ENCODE results near the gene MKRN2. TPM values are rescaled to one million over a fixed set of nuclear protein-coding genes. Genes with fewer than 3 reads are reported as not detected.

Gene MKRN2
- total RNA-seq, 1 donor from 2014 or later, result 22.3 TPM

DNA sequence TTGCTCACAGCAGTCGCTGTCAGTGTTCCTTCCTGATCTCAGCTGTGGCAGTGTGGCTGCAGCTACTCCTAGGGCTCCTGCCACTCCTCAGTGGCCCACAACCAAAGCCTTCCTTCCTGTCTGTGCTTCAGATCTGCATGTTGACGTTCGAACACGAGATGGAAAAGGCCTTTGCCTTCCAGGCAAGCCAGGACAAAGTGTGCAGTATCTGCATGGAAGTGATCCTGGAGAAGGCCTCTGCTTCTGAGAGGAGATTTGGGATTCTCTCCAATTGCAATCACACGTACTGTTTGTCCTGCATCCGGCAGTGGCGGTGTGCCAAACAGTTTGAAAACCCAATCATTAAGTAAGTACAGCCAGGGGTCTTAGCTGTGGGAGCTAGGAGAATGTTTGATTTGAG, 17.8 kb downstream of the MKRN2 start:
- Mint-ChIP-seq H3K9me3 (peaks cover 7% of the 10 kb centered on the region), H3K4me1 (peaks cover 3% of the 10 kb centered on the region), H3K27ac (no peak overlapping the region), H3K4me3 (no peak overlapping the region), H3K36me3 (ENCODE audit: low read depth) (peaks cover 92% of the 10 kb centered on the region), H3K27me3 (no peaks in the 10 kb centered on the region)
- intact Hi-C loops (cut with micrococcal nuclease), result no loop called here
- ATAC-seq (ENCODE audit: low read depth) (no peak), DNase-seq (no peak)
- ChIA-PET CTCF (no interaction called here), POLR2A (no interaction called here)
- TF ChIP-seq, protein P1, sequence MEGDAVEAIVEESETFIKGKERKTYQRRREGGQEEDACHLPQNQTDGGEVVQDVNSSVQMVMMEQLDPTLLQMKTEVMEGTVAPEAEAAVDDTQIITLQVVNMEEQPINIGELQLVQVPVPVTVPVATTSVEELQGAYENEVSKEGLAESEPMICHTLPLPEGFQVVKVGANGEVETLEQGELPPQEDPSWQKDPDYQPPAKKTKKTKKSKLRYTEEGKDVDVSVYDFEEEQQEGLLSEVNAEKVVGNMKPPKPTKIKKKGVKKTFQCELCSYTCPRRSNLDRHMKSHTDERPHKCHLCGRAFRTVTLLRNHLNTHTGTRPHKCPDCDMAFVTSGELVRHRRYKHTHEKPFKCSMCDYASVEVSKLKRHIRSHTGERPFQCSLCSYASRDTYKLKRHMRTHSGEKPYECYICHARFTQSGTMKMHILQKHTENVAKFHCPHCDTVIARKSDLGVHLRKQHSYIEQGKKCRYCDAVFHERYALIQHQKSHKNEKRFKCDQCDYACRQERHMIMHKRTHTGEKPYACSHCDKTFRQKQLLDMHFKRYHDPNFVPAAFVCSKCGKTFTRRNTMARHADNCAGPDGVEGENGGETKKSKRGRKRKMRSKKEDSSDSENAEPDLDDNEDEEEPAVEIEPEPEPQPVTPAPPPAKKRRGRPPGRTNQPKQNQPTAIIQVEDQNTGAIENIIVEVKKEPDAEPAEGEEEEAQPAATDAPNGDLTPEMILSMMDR (IDR thresholded peaks at IDR 0.05), result no peak

DNA sequence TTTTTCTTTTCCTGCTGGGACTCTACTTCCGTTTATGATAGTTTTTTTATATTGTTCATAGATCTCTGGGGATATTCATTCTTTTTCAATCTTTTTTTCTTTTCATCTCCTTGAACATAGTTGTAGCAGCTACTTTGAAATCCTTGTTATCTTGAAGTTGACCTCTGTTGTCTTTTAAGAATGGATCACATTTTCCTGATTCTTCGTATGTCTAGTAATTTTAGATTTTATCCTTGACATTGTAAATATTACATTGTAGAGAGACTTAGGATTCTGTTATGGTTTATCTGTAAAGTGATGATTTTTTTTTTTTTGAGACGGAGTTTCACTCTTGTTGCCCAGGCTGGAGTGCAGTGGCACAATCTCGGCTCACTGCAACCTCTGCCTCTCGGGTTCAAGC, 20.5 kb downstream of the MKRN2 start:
- POLR2A ChIA-PET, result no interaction called here
- TF ChIP-seq, protein P1 (IDR thresholded peaks at IDR 0.05), result no peak
- H3K9me3 Mint-ChIP-seq, result peaks cover 7% of the 10 kb centered on the region
- DNase-seq (no peak), ATAC-seq (ENCODE audit: low read depth) (no peak)
- intact Hi-C loops (cut with micrococcal nuclease), result no loop called here
- peaks cover 6% of the 10 kb centered on the region for H3K4me1 Mint-ChIP-seq
- H3K36me3 Mint-ChIP-seq (ENCODE audit: low read depth), result peaks cover 92% of the 10 kb centered on the region
- H3K27ac Mint-ChIP-seq, result no peak overlapping the region
- no peak overlapping the region for H3K4me3 Mint-ChIP-seq
- CTCF ChIA-PET, result no interaction called here
- no peaks in the 10 kb centered on the region for H3K27me3 Mint-ChIP-seq

DNA sequence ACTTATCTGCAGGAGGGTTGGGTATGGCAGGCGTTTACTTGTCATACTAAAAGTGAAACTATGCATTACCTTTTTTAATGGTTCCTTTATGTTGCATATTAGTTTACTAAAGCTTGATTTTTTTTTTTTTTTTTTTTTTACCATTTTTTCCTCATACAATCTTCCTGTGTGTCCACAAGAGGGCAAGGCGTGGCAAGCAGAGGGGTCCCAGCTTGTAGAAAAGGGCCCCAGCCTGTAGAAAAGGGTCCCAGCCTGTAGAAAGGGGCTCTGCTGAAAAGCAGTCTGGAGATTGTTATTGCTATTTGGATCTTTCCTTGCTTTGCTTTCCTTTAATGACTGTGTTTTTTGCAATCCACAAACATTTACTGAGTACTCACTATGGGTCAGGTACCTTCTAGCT, 21.9 kb downstream of the MKRN2 start:
- no peak overlapping the region for H3K27ac Mint-ChIP-seq
- intact Hi-C loops (cut with micrococcal nuclease), result no loop called here
- DNase-seq, result no peak
- H3K4me3 Mint-ChIP-seq, result no peak overlapping the region
- H3K4me1 Mint-ChIP-seq, result peaks cover 6% of the 10 kb centered on the region
- ATAC-seq (ENCODE audit: low read depth), result no peak
- peaks cover 7% of the 10 kb centered on the region for H3K9me3 Mint-ChIP-seq
- H3K27me3 Mint-ChIP-seq, result no peaks in the 10 kb centered on the region
- ChIA-PET POLR2A (interaction anchor here (0.7 kb wide), 1 partner anchor 83 kb away, joined by 3 read pairs; no protein-coding TSS in a partner anchor), CTCF (interaction anchor here (1.1 kb wide), 1 partner anchor 443 kb away, joined by 3 read pairs; no protein-coding TSS in a partner anchor)
- TF ChIP-seq, protein P1 (IDR thresholded peaks at IDR 0.05), result no peak
- H3K36me3 Mint-ChIP-seq (ENCODE audit: low read depth), result peaks cover 91% of the 10 kb centered on the region

DNA sequence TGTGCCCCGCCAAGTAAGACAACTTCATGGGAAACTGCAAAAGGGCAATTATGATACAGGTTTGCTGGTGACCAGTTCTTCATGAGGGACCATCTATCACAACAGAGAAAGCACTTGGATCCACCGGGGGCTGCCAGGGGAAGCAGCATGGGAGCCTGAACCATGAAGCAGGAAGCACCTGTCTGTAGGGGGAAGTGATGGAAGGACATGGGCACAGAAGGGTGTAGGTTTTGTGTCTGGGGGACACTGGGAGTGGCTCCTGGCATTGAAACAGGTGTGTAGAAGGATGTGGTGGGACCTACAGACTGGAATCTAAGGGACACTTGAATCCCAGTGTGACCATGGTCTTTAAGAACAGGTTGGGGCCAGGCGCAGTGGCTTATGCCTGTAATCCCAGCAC, 22.6 kb downstream of the MKRN2 start:
- intact Hi-C loops (cut with micrococcal nuclease), result no loop called here
- Mint-ChIP-seq H3K27ac (peak overlapping the region; percentile 50), H3K36me3 (ENCODE audit: low read depth) (peaks cover 91% of the 10 kb centered on the region), H3K27me3 (no peaks in the 10 kb centered on the region), H3K4me1 (peaks cover 6% of the 10 kb centered on the region), H3K4me3 (no peak overlapping the region), H3K9me3 (peaks cover 7% of the 10 kb centered on the region)
- DNase-seq (no peak), ATAC-seq (ENCODE audit: low read depth) (no peak)
- ChIA-PET CTCF (no interaction called here), POLR2A (no interaction called here)
- TF ChIP-seq, protein P1 (IDR thresholded peaks at IDR 0.05), result no peak

GRCh38 chr3:12579905-12580304, 23.0 kb downstream of the MKRN2 start:
- Mint-ChIP-seq H3K27ac (peak overlapping the region; percentile 50), H3K4me1 (peaks cover 6% of the 10 kb centered on the region), H3K4me3 (no peak overlapping the region), H3K36me3 (ENCODE audit: low read depth) (peaks cover 91% of the 10 kb centered on the region), H3K27me3 (no peaks in the 10 kb centered on the region), H3K9me3 (peaks cover 7% of the 10 kb centered on the region)
- TF ChIP-seq, protein P1 (IDR thresholded peaks at IDR 0.05), result no peak
- no peak for ATAC-seq (ENCODE audit: low read depth)
- CTCF ChIA-PET, result no interaction called here
- DNase-seq, result no peak
- POLR2A ChIA-PET, result no interaction called here
- intact Hi-C loops (cut with micrococcal nuclease), result no loop called here
